Stimulated activated CD8-positive, alpha-beta memory T cell treated with anti-CD3 and anti-CD28 coated beads, Interleukin-15, amount 100 ng/mL, for 4 hours (primary cell): ENCODE measurements around the gene HDAC4.

Experiments
- DNase-seq, 2 donors: peaks; one replicate each; pipeline ENCODE4 v3.0.0-alpha.2; 2020; ENCODE audit warnings: low read depth in 2 of 2

HDAC4 gene

DNA sequence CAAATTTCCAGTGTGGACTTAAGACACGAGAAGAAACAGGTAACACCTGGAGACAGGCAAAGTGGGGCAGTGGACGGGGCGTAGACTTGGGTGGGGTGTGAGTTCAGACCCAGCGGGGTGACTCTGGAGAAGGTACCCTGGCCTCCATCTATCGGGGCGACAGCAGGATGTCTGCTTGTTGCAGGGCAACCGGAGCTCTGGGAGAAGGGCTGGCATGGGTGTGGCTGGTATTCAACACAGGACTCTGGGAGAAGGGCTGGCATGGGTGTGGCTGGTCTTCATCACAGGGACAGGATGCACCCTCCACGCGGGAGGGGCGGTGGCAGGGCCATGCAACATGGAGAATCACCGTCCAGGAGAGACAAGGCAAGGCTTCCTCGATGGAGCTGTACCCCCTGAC lies 198.5 kb downstream of the HDAC4 start:
- no peak for DNase-seq

DNA sequence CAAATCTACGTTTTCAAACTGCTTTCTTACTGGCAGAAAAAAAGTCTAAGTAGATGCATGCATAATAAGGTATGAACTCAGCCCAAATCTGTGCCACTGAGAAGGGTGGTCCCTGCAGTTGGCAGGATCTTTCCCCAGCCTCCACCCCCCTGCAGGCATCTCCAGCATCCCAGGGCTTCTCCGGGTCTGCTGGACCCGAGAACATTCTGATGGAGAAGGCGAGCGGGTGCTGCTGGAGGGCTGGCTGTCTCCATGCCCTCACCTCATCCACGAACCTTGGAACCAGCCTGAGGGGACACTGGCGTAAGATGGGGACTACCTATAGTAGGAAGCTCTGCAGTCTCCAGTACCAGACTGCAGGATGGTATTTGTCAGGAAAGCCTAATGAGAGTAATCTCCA lies 198.9 kb downstream of the HDAC4 start:
- no peak for DNase-seq

DNA sequence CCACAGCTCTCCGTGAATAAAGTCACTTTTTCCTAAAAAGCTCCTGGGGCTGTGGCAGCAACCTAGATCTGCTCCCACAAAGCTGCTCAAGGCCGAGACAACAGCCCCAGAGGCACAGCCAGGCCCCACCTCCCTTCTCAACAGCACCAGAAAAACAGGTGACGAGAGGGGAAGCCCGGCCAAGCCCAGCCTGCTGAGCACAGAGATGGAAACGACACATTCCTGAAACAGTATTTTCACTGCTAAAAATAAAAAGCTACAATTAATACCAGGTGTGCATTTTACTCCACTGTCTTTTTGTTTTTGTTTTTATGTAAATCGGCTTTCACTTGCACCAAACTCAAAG lies 199.3 kb downstream of the HDAC4 start:
- DNase-seq: no peak

DNA sequence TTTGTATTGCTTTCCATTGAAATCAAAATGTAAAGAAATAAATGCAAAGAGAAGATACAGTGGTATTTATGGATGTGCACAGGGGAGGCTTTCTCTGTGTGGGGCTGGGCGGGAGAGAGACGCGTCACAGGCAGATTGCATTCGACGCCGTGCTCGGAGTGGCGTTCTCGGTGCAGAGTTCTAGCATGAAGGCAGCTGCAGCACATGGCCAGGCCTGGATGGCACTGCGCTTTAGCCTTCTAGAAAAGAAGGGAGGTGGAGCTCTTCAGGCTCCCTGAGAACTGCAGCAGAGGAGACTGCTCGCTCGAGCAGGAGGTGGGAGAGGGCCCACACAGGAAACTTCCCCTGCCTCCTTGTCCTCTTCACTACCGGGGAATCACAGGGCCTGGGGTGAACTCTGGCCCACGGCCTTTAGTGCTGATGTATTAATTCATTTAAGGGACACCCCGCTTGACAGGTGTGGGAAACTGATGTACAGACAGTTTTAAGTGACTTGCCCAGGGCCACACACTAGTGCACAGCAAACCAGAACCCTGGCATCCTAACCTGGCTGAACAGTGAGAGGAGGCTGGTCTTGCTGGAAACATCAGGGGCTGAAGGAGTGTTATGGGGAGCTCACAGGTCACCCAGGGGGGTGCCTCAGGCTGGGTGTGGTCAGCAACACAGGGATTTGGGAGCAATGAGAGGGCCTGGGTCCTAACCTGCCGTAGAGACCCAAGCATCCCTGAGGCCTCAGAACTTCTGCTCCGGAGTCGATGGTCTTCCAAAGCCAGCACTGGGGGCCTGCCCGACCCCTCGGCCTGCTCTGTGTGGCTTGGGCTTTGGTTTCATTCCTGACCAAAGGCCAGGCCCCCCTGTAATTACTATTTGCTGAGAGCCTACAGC lies 199.9 kb downstream of the HDAC4 start:
- DNase-seq: no peak

DNA sequence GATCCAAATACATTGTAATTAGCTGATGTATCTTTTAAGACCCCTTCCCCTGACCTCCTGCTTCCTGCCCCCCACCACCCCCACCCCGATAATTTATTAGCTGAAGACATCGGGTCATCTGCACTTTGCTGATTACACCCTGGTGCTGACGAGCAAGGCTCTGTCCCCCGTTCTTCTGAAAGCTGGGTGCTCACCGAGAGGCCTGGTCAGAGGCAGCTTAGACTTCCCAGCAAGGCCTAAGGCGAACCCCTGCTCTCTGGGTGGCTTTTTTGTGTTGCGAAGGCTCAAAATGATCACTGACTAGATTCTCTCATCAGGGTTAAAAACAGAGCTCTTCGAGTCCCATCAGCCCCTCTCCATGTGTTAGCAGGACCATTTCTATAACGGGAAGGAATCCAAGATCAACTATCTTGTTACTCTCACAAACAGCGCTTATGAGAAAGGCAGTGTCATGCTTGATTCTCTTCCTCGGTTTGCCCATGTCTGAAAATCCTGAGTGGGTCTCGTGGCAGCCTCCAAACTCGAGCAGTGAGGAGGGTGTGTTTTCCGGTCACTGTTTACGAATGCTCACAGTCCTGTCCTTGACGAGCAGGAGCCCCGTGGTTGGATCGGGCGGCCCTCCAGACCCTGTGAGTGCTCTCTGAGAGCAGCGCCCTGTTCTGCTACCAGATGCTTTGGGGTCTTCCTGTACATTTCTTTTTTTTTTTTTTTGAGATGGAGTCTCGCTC lies 201.6 kb downstream of the HDAC4 start:
- DNase-seq: no peak

DNA sequence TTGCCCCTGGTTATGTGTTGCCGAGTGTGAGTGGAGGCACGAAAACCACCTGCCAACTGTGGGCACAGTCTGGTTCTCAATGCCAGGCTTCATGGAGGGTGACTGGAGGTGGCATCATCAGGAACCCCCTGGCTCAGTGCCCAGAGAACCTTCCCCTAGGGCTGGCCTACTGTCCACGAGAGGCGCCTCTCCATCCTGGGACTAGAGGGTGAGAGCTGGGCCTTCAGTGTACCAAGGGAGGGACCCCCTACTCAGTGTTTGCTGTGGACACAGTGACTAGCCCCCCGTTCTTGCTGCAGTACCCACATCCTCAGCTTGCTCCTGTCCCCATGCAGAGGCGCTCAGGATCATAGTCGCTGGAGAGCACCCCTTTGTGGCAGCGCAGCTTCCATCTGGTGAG lies 202.6 kb downstream of the HDAC4 start:
- no peak for DNase-seq

DNA sequence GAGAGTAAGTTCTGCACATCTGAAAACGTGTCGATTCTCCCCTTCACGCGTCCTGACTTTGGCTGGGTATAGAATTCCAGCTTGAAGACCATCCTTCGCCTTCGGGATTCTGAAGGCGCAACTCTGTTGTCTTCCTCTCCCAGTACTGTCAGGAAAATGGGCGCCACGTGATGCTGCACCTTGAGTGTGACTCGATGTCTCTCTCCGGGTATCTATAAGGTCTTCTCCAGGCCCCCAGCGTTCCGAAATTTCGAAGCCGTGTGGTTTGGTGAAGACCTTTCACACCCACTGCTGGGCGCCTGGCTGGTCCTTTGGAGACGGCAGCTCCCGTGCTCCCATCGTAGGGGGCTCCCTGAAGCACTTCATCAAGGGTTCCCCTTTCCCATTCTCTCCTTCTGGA lies 203.7 kb downstream of the HDAC4 start:
- no peak for DNase-seq

DNA sequence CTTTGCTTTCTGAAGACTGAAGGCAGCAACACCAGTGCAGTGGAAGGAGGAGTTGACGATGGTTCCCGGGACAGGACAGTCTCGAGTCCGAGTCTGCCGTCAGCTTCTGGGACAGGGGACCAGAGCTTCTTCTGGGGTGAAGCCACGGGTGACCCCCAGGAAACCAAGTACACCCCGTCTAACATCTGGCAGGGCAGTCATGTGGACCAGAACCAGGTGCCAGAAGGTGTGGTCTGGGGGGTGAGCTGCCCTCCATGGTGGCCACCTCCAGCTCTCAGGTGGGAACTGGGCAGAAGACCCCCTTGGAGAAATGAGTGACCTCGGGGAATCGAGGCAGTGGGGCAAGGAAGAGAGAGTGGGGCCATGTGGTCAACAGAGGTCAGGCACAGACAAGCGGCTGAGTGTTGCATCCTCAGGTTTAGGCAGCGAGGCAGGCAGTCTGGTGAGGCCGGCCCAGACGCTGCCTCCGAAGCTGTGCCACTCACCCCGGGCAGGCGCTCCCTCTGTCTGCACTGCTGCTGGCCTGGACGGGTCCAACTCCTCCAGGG lies 204.3 kb downstream of the HDAC4 start:
- no peak for DNase-seq

DNA sequence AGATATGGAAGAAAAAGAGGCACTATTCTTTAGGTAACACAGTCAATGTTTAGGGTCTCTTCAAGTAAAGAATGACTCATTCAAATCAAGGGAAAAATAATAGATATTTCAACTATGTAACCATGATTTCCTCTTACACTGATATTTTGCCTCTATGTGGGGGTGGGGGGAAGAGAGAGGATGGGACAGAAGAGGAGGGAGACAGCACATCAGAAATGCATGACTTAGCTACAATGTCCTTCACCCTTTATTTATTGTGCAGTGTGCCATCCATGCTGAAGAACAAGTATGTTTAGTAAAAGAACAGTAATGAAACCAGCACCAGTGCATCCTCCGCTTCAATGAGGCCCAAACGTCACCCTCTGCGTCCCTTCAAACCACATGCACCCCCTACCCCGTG lies 204.8 kb downstream of the HDAC4 start:
- no peak for DNase-seq

DNA sequence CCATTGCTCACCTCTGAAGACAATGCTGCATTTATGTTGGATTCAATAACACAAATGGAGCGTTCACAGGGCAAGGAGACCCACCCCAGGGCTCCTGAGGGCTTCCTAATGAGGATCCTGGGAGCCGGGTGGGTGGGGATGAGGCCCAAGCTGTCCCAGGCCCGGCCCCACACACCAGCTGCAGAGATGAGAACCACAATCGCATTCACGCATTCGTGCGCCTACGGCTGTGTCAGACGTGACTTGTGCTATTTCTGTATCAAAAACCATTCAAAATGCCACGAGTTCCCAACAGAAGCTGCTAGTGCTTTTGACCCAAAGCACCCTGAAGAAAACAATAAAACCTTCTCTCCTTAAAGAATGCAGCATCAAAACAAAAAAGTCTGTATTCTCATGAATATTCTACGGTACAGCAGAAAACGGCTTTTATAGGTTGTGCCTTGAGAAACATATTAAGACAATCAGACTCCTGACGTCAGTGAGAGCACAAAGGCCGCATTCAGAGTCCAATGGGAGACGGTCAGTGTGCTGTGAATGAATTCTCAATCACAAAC lies 205.4 kb downstream of the HDAC4 start:
- DNase-seq: no peak

DNA sequence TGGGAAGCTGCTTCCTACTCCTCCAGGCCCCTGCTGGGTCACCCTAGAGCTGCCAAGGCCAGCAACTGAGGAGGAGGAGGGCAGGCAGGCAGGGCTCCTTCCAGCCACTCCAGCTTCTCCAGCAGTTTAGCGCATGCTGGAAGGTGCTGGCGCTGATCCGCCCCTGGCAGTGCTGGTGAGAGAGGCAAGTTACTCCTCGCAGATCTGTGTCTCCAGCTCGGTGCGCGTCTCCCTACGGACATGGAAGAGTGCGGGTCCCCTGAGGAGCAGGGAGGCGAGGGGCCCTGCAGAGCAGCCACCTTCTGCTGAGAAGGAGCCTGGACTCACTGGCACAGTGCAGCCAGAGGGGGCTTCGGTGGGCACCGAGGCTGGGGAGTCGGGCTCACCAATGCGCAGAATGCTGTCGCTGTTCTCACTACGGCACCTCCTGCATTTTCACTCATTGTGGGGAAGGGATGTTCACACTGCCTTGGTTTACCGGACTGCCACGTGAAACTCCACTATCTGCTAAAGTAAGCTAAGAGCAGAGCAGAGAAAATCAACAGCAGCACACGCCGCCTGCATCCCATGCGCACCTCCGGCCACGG lies 206.0 kb downstream of the HDAC4 start:
- DNase-seq: no peak

DNA sequence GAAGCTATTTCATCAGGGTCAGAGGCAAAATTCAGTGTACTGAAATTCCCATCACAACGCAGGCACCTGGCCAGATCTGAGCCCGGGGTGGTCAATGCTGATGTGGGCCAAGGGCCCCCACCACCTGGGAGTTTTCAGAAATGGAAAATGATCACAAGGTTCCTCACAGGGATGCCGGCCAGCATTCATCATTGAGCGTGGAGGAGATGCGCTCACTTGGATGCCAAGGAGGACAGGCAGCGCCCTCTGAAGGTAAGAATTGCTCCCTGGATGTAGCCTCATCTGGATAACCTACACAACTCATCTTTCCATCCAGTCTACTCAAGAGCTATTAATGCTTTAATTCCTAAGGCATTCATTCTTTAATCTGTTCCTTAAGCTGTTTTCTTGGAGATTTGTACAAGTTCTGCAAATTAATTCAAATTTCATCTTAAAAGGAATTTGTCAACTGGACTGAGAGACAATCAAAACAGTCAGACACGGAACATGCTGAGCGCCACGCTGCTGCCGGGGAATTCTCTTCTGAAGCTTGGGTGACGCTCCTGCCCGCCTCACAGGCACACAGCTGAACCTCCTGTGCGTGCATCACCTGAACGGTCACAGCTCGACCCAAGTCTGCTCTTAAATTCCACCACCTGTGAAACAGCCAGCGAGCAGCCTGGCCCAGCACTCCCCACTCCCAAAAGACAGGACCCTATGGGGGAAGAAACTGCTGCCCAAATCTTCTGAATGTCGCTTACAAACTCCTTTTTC lies 206.7 kb downstream of the HDAC4 start:
- DNase-seq: no peak

DNA sequence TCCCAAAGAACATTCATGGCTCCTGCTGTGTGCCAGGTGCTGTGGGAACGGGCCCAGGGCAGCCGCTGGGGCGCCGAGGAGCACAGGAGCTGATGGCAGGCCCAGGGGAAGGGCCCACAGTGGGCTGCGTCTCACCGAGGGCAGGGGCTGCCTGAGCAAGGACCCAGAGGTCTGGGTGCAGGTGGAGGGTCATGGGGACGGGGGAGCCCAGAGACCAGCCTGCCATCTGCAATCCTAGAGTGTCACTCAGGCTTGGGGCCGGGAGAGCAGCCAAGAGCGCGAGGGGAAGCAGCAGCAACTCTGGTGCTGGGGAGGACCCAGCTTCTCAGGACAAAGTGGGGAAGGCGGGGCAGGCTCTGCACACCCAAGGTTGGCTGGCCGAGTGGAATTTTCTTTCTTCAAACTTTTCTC lies 207.4 kb downstream of the HDAC4 start:
- DNase-seq: no peak

DNA sequence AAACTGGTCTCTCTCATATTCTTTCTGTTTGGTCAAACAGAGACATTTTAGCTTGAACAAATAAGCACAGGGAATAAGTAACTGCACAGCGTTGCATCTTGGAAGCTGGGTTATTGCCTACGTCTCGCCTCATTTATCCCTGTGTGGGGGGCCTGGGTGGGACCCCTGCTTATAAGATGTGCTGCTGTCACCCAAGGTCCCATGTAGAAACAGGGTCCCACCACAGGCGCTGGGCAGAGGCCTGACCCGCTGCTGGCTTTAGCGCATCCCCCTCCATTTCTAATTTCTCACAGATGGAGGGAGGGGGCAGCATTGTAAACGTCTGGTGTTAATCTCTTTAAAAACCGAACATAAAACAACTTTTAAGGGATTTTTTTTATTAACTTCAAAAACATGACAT lies 207.8 kb downstream of the HDAC4 start:
- DNase-seq: no peak

DNA sequence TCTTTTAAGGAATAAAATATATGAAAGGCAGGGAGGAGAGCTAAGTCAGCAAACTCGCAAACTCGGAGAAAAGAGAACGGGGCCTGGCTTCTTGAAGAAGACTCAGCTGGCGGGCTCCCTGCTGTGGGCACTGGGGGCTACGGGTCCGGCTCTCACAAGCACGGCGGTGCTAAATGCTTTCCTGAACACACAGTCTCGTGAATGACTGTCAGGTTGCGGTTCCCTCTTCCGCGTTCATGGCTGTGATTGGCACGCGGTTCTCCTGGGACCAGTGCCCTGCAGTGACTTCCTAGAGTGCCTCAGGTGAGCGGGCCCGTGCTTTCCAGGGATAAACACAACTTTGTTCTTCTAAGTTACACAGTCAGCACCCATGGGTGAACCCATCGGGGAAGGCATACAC lies 208.4 kb downstream of the HDAC4 start:
- DNase-seq: no peak

DNA sequence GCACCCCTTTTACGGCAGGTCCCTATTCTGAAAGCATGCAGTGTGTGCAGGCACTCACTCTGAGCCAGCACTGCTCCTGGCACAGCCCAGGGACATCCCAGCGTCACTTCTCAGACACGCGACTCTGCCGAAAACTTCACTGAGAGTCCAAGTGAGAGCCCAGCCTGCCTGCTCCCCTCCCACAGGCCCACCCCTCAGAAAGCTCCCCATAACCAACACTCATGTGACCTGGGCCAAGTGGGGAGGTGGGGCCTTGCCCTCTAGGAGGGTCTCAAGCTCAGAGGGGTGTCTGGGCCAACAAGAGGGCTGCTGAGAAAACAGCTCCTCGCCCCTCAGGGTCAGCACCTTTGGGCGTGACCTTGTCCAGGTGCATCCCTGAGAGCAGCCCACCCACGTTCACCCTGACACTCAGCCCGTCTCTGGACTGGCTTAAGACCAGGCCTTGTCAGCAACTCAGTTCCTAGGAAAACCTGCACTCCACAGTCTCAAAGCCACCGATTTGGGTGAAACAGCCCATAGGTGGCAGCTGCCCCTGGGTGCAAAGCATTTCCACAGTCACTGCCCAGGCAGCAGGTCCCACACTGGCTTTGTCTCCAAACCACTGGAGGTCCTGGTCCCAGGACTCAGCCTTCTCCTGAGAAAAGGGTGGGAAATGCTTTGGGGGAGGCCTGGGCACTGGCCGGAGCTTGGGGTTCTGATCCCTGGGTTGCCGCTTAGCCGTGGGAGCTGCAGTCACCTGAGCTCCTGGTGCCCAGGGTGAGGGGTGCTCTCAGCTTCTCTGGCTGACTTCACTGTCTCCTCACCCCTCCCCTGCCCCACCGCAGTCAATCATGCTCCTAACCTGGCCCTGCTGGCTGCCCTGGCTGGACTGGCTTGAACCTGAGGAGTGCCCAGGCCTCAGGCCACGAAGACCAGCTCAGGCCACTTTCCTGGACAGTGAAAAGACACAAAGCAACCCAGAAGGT lies 209.6 kb downstream of the HDAC4 start:
- DNase-seq: no peak

DNA sequence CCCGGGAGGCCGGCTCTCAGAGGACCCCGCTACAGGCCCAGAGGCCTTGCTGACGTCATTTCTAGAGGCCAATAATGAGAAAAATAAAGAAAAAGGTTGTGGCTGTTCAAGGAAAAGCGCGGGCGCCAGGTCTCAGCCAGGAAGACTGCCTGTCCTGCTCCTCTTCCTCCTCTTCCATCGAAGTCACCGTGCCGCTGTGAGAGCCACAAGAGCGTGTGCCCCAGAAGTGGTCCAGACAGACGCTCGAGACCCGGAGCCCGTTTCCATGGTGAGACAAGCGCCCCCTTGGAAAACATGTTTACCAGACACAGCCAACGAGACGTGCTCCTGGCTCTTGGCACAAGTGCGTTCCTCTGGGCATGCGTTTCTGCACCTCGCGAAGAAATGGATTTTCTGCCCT lies 210.5 kb downstream of the HDAC4 start:
- no peak for DNase-seq

DNA sequence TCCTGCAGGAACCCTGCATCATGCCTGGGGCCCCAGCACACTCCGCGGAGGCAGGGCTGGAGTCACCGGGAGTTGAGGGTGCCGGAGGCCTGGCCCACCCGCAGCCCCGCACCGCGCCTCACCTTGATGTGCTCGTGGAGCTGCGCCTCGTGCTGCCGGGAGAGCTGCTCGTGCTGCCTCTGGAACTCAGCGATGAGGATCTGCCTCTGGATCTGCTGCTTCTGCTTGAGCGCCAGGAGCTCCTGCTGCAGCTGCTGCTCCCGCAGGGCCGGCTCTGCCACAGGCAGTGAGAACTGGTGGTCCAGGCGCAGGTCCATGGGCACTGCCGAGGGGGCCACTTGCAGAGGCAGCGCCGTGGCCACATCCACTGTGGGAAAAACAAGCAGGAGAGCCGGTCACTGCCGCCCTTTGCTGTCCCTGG lies 211.1 kb downstream of the HDAC4 start:
- DNase-seq: no peak

DNA sequence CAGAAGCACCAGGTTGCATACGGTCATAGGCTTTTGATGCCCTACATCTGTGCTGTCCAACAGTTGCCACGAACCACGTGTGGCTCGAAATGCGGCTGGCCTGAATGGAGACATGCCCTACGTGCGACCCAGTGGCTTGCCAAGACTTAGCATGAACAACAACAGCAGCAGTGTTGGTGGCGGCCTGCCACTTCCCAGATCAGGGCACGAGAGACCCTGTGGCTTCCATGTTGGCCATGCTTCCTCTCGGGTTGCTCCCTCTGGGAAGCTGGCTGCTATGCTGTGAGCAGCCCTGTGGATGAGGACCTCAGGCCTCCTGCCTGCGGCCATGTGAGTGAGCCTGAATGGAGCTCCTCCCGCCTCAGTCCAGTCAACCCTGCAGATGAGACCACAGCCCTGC lies 212.3 kb downstream of the HDAC4 start:
- no peak for DNase-seq

DNA sequence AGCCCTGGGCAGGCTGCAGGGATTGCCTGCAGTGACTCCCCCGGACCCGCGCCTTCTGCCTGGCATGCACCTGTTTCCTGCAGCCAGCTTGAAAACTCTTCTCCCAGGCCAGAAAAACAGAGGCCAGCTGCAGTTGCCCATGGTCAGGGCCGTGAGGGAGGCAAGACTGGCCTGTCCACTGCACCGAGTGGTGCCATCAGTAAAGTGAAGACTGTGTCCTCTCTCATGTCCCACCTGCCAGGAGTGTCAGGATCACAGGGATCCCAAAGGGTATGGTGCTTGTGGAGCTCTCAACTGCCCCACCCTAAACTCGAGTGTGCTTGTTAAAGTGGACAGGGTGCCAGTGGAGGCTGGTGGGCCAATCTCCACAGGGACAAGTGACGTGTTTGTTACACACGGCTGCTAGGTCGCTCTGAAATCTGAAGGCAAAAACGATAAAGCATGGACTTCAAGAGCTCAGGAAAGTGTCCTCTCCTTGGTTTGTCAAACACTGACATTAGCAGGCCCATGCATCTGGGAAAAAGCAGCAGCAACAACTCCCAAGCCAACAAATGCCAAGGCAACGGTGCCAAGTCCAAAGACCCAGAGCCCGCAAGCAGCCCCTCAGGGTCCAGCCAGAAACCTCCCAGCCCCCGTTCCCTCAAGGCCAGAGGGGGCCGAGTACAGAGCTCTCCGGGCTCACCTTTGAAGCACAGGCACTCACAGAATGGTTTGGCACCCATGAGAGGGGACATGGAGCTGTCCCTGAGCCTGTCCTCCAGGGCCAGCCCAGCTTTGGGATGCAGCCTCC lies 213.2 kb downstream of the HDAC4 start:
- DNase-seq: no peak
